ENCODE measurements around the gene FREM1. TPM values are rescaled to one million over a fixed set of nuclear protein-coding genes. Genes with fewer than 3 reads are reported as not detected.

Gene FREM1
- polyA plus RNA-seq, 1 experiment = 0.01 TPM

GRCh38 chr9:14889451-14889850 lies 20.8 kb downstream of the FREM1 start:
- DNase-seq (ENCODE audit: low read depth) = no peak
- Histone ChIP-seq H3K4me3 (ENCODE audit: low read depth, low read length) (no peak overlapping the region), H3K36me3 (ENCODE audit: control insufficient read depth, insufficient read depth, low read length) (no peaks in the 10 kb centered on the region), H3K27me3 (ENCODE audit: control insufficient read depth, insufficient read depth, low read length) (no peaks in the 10 kb centered on the region)
- no peak for TF ChIP-seq CTCF (IDR thresholded peaks at IDR 0.05; ENCODE audit: insufficient read depth, low read depth, low read length)
- POLR2A ChIA-PET = no interaction called here
- CTCF ChIA-PET = no interaction called here

GRCh38 chr9:14888875-14889274 lies 21.4 kb downstream of the FREM1 start:
- no peak for TF ChIP-seq CTCF (IDR thresholded peaks at IDR 0.05; ENCODE audit: insufficient read depth, low read depth, low read length)
- Histone ChIP-seq H3K4me3 (ENCODE audit: low read depth, low read length) (no peak overlapping the region), H3K36me3 (ENCODE audit: control insufficient read depth, insufficient read depth, low read length) (no peaks in the 10 kb centered on the region), H3K27me3 (ENCODE audit: control insufficient read depth, insufficient read depth, low read length) (no peaks in the 10 kb centered on the region)
- POLR2A ChIA-PET = no interaction called here
- CTCF ChIA-PET = no interaction called here
- no peak for DNase-seq (ENCODE audit: low read depth)

DNA sequence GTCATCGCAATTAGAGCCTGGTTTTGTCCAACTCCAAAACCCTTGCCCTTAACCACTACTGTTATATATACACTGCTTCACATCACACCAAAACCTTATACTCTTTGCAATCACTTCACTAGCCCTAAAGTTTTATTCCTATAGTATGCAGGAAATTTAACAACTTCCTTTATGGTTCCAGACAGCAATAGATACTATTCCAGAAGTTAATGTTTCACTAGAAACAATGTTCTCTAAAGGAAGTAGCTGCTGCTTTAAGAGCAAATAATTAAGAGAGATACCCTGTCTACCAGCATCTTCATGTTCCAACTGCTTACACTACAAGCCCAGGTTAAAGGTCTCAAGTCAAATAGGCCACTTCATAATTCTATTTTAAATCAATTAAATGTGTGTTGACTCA lies 22.0 kb downstream of the FREM1 start:
- no peaks in the 10 kb centered on the region for H3K36me3 ChIP-seq (ENCODE audit: control insufficient read depth, insufficient read depth, low read length)
- no peak for TF ChIP-seq CTCF (IDR thresholded peaks at IDR 0.05; ENCODE audit: insufficient read depth, low read depth, low read length)
- H3K27me3 ChIP-seq (ENCODE audit: control insufficient read depth, insufficient read depth, low read length) = no peaks in the 10 kb centered on the region
- ChIA-PET CTCF (no interaction called here), POLR2A (no interaction called here)
- no peak for DNase-seq (ENCODE audit: low read depth)
- no peak overlapping the region for H3K4me3 ChIP-seq (ENCODE audit: low read depth, low read length)

DNA sequence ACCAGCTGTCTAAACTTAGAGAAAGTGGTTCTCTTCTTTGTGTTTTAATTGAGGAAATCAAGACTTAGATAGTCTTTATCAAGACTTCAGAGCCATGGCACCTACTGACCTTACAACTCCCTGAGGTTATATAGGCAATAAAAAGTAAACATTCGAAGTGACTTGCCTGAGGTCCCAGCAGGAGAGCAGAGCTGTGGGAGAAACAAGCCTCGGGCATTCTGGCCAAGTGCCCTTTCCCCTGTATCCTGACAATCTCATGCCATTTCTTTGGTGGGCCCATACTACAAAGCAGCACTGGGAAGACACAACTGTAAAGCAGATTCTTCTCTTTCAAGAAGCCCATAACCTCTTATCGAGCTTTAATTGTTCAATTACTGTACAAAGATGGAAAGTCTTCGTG lies 23.1 kb downstream of the FREM1 start:
- DNase-seq (ENCODE audit: low read depth) = no peak
- POLR2A ChIA-PET = no interaction called here
- CTCF ChIA-PET = no interaction called here
- H3K27me3 ChIP-seq (ENCODE audit: control insufficient read depth, insufficient read depth, low read length) = no peaks in the 10 kb centered on the region
- no peaks in the 10 kb centered on the region for H3K36me3 ChIP-seq (ENCODE audit: control insufficient read depth, insufficient read depth, low read length)
- H3K4me3 ChIP-seq (ENCODE audit: low read depth, low read length) = no peak overlapping the region
- TF ChIP-seq CTCF (IDR thresholded peaks at IDR 0.05; ENCODE audit: insufficient read depth, low read depth, low read length) = no peak

DNA sequence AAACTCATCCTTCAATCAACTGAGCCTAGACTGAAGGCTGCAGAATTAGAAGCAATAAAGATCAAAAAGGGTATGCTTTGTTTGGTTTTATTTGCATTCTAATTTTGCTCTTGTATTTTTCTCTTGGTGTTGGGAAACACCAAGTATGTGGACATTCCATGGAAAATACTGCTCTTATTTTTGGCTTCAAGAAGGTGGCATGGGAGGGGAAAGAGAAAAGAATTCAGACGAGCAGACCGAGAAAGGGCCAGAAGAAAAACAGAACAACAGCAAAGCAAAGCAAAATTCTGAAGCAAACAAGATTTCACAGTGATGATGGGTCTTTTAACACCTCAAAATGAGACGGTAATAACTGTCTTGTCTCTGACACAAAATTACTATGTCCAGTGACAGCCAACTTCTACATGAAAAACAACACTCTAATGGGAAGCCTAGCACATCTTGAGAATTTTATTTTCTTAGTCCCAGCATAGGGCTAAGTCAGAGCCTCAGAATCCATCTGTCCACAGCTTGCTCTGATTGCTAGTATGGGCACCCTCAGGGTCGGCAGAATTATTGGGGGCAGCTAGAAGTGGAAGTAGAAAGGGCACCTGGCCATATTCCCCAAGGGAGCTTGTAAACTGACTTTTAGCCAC lies 26.8 kb downstream of the FREM1 start:
- ChIA-PET CTCF (no interaction called here), POLR2A (no interaction called here)
- no peak overlapping the region for H3K4me3 ChIP-seq (ENCODE audit: low read depth, low read length)
- DNase-seq (ENCODE audit: low read depth) = no peak
- H3K27me3 ChIP-seq (ENCODE audit: control insufficient read depth, insufficient read depth, low read length) = no peaks in the 10 kb centered on the region
- no peak for TF ChIP-seq CTCF (IDR thresholded peaks at IDR 0.05; ENCODE audit: insufficient read depth, low read depth, low read length)
- no peaks in the 10 kb centered on the region for H3K36me3 ChIP-seq (ENCODE audit: control insufficient read depth, insufficient read depth, low read length)

All from BJ (cell line).